Loucy (cell line): ENCODE measurements around the gene APLP2.

ENCODE experiments used
- H2AFZ ChIP-seq: fragments of 200-600 bp; sonication (generic); 2 replicates; pipeline ENCODE4 v1.6.0; 2016; ENCODE audit warnings: antibody characterized with exemption, mild to moderate bottlenecking, low read length, moderate library complexity
- H3F3A ChIP-seq: fragments of 200-600 bp; 2 replicates; pipeline ENCODE4 v1.6.0; 2016; ENCODE audit warnings: antibody characterized with exemption, low read depth, mild to moderate bottlenecking
- H3K27me3 ChIP-seq: fragments of 200-600 bp; sonication (generic); 2 replicates; pipeline ENCODE4 v1.6.1; 2014; ENCODE audit warnings: low read length, mild to moderate bottlenecking; ENCODE audit not compliant: insufficient read depth, poor library complexity, severe bottlenecking
- H3K36me3 ChIP-seq: fragments of 200-600 bp; sonication (generic); 2 replicates; pipeline ENCODE4 v1.6.1; 2016; ENCODE audit warnings: low read length; ENCODE audit not compliant: insufficient read depth
- H3K4me1 ChIP-seq: fragments of 200-600 bp; sonication (generic); 2 replicates; pipeline ENCODE4 v1.5.1; 2014; ENCODE audit warnings: low read length, mild to moderate bottlenecking; ENCODE audit not compliant: insufficient read depth, poor library complexity, severe bottlenecking
- H3K4me2 ChIP-seq: fragments of 200-600 bp; sonication (generic); 2 replicates; pipeline ENCODE4 v1.6.0; 2014; ENCODE audit warnings: antibody characterized with exemption, low read length, low read depth, mild to moderate bottlenecking; ENCODE audit not compliant: poor library complexity, severe bottlenecking
- H3K4me3 ChIP-seq: fragments of 200-600 bp; sonication (generic); 2 replicates; pipeline ENCODE4 v1.5.1; 2014; ENCODE audit warnings: low read length, mild to moderate bottlenecking, mixed read lengths; ENCODE audit not compliant: poor library complexity, severe bottlenecking
- H3K79me2 ChIP-seq: fragments of 200-600 bp; sonication (generic); 2 replicates; pipeline ENCODE4 v1.6.1; 2014; ENCODE audit warnings: low read length; ENCODE audit not compliant: insufficient read depth
- H3K9ac ChIP-seq: fragments of 200-600 bp; sonication (generic); 2 replicates; pipeline ENCODE4 v1.6.0; 2014; ENCODE audit warnings: mild to moderate bottlenecking, low read depth, low read length, moderate library complexity; ENCODE audit not compliant: poor library complexity, severe bottlenecking
- H3K9me2 ChIP-seq: fragments of 200-600 bp; sonication (generic); replicated peaks from 2 replicates; pipeline ENCODE4 v1.6.1; 2016; ENCODE audit warnings: low read depth, low read length, mixed read lengths
- H3K9me3 ChIP-seq: fragments of 200-600 bp; sonication (generic); 2 replicates; pipeline ENCODE4 v1.6.1; 2014; ENCODE audit warnings: mild to moderate bottlenecking, antibody characterized with exemption, low read length, low read depth; ENCODE audit not compliant: insufficient read depth
- H4K20me1 ChIP-seq: fragments of 200-600 bp; sonication (generic); 2 replicates; pipeline ENCODE4 v1.6.0; 2014; ENCODE audit warnings: antibody characterized with exemption, low read length, mild to moderate bottlenecking; ENCODE audit not compliant: insufficient read depth, poor library complexity, severe bottlenecking
- EZH2phosphoT487 ChIP-seq: fragments of 200-600 bp; IDR thresholded peaks from 2 replicates; pipeline ENCODE4 v1.6.1; 2018; ENCODE audit warnings: antibody characterized with exemption, mild to moderate bottlenecking, moderate library complexity, borderline replicate concordance
- TF ChIP-seq, protein P1 (sequence below): fragments of 200-600 bp; sonication (generic); conservative IDR thresholded peaks from 2 replicates; pipeline ENCODE4 v1.5.1; 2014; ENCODE audit warnings: mild to moderate bottlenecking, antibody characterized with exemption, low read length

The APLP2 gene

DNA sequence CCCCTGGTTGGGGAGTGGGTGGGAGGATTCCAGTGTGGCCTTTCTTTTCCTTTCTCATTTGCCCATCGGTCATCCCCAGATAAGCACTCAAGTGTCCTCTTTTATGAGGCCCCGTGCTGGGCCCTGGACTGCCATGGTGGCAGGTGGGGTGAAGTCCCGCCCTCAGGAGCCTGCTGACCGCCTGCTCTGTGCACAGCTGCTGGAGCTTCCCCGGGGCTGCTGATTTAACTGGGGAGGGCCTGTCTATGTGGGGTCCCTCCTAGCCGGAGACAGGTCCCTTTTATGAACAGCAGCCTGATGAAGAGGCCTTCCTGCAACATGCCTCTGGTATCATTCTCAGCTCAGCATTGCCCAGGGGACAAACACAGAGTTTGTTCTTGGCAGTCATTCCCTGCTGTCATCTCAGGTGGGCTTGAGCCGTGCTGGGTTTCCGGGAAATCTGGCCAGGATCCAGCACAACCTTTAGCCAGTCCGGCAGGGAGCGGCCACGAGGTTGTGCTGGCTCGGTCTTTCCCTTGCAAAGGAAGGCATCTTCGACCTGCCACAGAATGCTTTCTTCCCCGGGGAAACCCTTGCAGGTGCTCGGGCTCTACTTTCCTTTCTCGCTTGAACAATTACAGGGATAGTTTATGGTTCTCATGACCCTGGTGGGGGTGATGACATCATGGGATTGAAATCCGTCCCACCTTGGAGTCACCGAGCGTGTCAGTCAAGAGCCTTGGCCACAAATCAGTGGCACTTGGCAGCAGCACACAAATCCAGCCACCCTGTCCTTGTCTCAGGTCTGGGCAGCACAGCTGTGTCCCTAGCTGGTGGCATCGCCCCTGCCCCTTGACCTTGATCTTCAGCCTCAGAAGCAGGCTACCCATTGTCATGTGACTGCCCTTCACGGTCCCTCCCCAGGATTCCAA is 110.0 kb downstream of the APLP2 start:
- Histone ChIP-seq H3F3A (no peaks in the 10 kb centered on the region), H3K36me3 (no peaks in the 10 kb centered on the region), H3K9me3 (no peaks in the 10 kb centered on the region), H4K20me1 (no peaks in the 10 kb centered on the region), H3K27me3 (no peaks in the 10 kb centered on the region), H3K4me2 (no peak overlapping the region), H3K4me3 (no peak overlapping the region), H3K4me1 (no peaks in the 10 kb centered on the region), H3K79me2 (no peaks in the 10 kb centered on the region), H3K9me2 (no peaks in the 10 kb centered on the region), H2AFZ (no peak overlapping the region), H3K9ac (no peak overlapping the region)
- no peak for TF ChIP-seq EZH2phosphoT487
- TF ChIP-seq, protein P1, sequence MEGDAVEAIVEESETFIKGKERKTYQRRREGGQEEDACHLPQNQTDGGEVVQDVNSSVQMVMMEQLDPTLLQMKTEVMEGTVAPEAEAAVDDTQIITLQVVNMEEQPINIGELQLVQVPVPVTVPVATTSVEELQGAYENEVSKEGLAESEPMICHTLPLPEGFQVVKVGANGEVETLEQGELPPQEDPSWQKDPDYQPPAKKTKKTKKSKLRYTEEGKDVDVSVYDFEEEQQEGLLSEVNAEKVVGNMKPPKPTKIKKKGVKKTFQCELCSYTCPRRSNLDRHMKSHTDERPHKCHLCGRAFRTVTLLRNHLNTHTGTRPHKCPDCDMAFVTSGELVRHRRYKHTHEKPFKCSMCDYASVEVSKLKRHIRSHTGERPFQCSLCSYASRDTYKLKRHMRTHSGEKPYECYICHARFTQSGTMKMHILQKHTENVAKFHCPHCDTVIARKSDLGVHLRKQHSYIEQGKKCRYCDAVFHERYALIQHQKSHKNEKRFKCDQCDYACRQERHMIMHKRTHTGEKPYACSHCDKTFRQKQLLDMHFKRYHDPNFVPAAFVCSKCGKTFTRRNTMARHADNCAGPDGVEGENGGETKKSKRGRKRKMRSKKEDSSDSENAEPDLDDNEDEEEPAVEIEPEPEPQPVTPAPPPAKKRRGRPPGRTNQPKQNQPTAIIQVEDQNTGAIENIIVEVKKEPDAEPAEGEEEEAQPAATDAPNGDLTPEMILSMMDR: no peak

DNA sequence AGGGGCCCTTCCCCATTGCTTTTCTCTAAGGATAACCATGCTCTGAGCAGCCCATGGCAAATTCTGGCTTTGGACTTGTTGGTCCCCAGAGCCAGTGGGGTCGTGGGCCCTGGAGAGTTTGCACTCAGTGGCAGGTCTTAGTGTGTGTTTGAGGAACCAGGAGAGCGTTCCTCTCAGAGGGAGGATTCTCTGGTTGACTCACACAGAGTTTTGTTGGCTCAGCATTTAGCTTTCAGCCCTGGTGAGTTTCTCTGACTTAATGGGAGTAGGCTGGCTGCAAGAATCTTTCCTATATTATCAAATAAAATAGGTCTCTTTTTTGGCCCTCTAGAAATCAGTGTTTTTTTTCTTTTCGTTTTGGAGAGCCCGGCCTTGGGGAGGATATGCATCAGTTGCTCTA is 110.8 kb downstream of the APLP2 start:
- Histone ChIP-seq H3K9ac (no peak overlapping the region), H3K4me1 (no peaks in the 10 kb centered on the region), H3K79me2 (no peaks in the 10 kb centered on the region), H3K4me2 (no peak overlapping the region), H3K9me2 (no peaks in the 10 kb centered on the region), H2AFZ (no peak overlapping the region), H3F3A (no peaks in the 10 kb centered on the region), H3K36me3 (no peaks in the 10 kb centered on the region), H3K9me3 (no peaks in the 10 kb centered on the region), H3K4me3 (no peak overlapping the region), H4K20me1 (no peaks in the 10 kb centered on the region), H3K27me3 (no peaks in the 10 kb centered on the region)
- TF ChIP-seq EZH2phosphoT487: no peak
- TF ChIP-seq, protein P1: no peak

DNA sequence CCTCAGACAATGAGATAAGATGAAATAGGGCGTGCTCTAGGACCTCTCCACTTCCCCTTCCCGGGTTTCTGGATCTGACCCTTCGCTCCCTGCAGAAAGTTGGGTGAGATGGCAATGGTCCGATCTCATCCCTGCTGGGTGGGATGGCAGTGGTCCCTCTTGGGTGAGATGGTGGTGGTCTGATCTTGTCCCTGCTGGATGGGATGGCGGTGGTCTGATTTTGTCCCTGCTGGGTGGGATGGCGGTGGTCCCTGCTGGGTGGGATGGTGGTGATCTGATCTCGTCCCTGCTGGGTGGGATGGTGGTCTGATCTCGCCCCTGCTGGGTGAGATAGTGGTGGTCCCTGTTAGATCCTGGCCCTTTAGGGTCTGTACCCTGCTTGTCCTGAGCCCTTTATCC is 111.2 kb downstream of the APLP2 start:
- no peak overlapping the region for H3K4me2 ChIP-seq
- no peak overlapping the region for H3K4me3 ChIP-seq
- no peaks in the 10 kb centered on the region for H3K79me2 ChIP-seq
- H2AFZ ChIP-seq: no peak overlapping the region
- H3F3A ChIP-seq: no peaks in the 10 kb centered on the region
- no peak overlapping the region for H3K9ac ChIP-seq
- H3K9me2 ChIP-seq: no peaks in the 10 kb centered on the region
- no peaks in the 10 kb centered on the region for H3K4me1 ChIP-seq
- no peaks in the 10 kb centered on the region for H3K9me3 ChIP-seq
- H3K27me3 ChIP-seq: no peaks in the 10 kb centered on the region
- TF ChIP-seq EZH2phosphoT487: no peak
- TF ChIP-seq, protein P1: no peak
- H4K20me1 ChIP-seq: no peaks in the 10 kb centered on the region
- H3K36me3 ChIP-seq: no peaks in the 10 kb centered on the region
